IMR-90 (cell line): ENCODE data around the gene TIPARP. TPM values are rescaled to one million over a fixed set of nuclear protein-coding genes. Genes with fewer than 3 reads are reported as not detected.

Experiments used
- ATAC-seq: fragments of 200-7000 bp; cut with Tn5 transposase; 2 replicates; pipeline ENCODE4 v1.9.1; 2020; ENCODE audit warnings: low read depth, mild to moderate bottlenecking, moderate library complexity
- BruUV-seq: library from RNA; stranded (reverse); fragments of 400-500 nt; replicated peaks from 2 replicates; lab custom pipeline; 2021; lab: Mats Ljungman, UMichigan
- CTCF ChIA-PET: fragments of 300-600 bp; formaldehyde crosslinking; extraction: SDS; loops from one replicate; lab custom pipeline; 2021; ENCODE audit warnings: antibody characterized with exemption; lab: Yijun Ruan, JAX
- POLR2A ChIA-PET: fragments of 300-600 bp; sonication (Branson Sonifier 250); formaldehyde crosslinking; loops from one replicate; lab custom pipeline; 2022; ENCODE audit warnings: antibody characterized with exemption; ENCODE audit not compliant: unreplicated experiment; lab: Charles Lee
- DNase-seq: peaks from one replicate; pipeline ENCODE4 v3.0.0; 2013
- H2AFZ ChIP-seq: replicated peaks from 2 replicates; pipeline ENCODE3; 2013; ENCODE audit warnings: low read length, mild to moderate bottlenecking; ENCODE audit not compliant: poor library complexity
- H2AK5ac ChIP-seq: 2 replicates; pipeline ENCODE4 v1.6.1; 2013; ENCODE audit warnings: low read depth, low read length, inconsistent platforms
- H2AK9ac ChIP-seq: replicated peaks from 2 replicates; pipeline ENCODE3; 2013; ENCODE audit warnings: mild to moderate bottlenecking, low read depth, low read length, moderate library complexity; ENCODE audit not compliant: poor library complexity
- H2BK120ac ChIP-seq: 2 replicates; pipeline ENCODE4 v1.6.1; 2013; ENCODE audit warnings: low read depth, low read length, inconsistent platforms
- H2BK15ac ChIP-seq: 3 replicates; pipeline ENCODE4 v1.6.1; 2013; ENCODE audit warnings: low read depth, low read length, inconsistent platforms
- H2BK20ac ChIP-seq: 2 replicates; pipeline ENCODE4 v1.6.1; 2013; ENCODE audit warnings: low read depth, mild to moderate bottlenecking, inconsistent platforms, low read length, moderate library complexity
- H2BK5ac ChIP-seq: 2 replicates; pipeline ENCODE4 v1.6.1; 2013; ENCODE audit warnings: mild to moderate bottlenecking, low read depth, low read length, inconsistent platforms; ENCODE audit not compliant: poor library complexity, severe bottlenecking
- H3K14ac ChIP-seq: replicated peaks from 2 replicates; pipeline ENCODE4 v1.6.1; 2013; ENCODE audit warnings: low read depth, low read length, inconsistent platforms
- H3K18ac ChIP-seq: 2 replicates; pipeline ENCODE4 v1.6.1; 2013; ENCODE audit warnings: low read depth, low read length, control low read depth
- H3K23ac ChIP-seq: 2 replicates; pipeline ENCODE4 v1.6.1; 2013; ENCODE audit warnings: low read depth, low read length, inconsistent platforms
- H3K27ac ChIP-seq: 2 replicates; pipeline ENCODE4 v1.5.1; 2013; ENCODE audit warnings: mild to moderate bottlenecking, control low read depth, low read length; ENCODE audit not compliant: insufficient read depth
- H3K27me3 ChIP-seq: 2 replicates; pipeline ENCODE4 v1.6.1; 2013; ENCODE audit warnings: low read length; ENCODE audit not compliant: control insufficient read depth, insufficient read depth
- H3K36me3 ChIP-seq: 2 replicates; pipeline ENCODE4 v1.6.1; 2013; ENCODE audit warnings: low read length, mixed read lengths; ENCODE audit not compliant: control insufficient read depth, insufficient read depth
- H3K4ac ChIP-seq: 2 replicates; pipeline ENCODE4 v1.6.1; 2013; ENCODE audit warnings: low read depth, low read length, inconsistent platforms
- H3K4me1 ChIP-seq: 2 replicates; pipeline ENCODE4 v1.6.1; 2013; ENCODE audit warnings: low read length, mixed read lengths; ENCODE audit not compliant: control insufficient read depth, insufficient read depth
- H3K4me2 ChIP-seq: 2 replicates; pipeline ENCODE4 v1.6.1; 2013; ENCODE audit warnings: low read depth, mild to moderate bottlenecking, control low read depth, low read length, moderate library complexity
- H3K4me3 ChIP-seq: 2 replicates; pipeline ENCODE4 v1.5.1; 2013; ENCODE audit warnings: low read depth, mild to moderate bottlenecking, control low read depth, low read length, moderate library complexity; ENCODE audit not compliant: insufficient read depth
- H3K56ac ChIP-seq: 2 replicates; pipeline ENCODE4 v1.6.1; 2013; ENCODE audit warnings: low read length, inconsistent platforms; ENCODE audit not compliant: insufficient read depth; ENCODE audit errors: extremely low read depth
- H3K79me1 ChIP-seq, 2 experiments: 2 replicates each; pipeline ENCODE4 v1.6.1; 2013; ENCODE audit warnings: low read length in 2 of 2, inconsistent platforms in 1 of 2, low read depth in 1 of 2
- H3K9ac ChIP-seq: 2 replicates; pipeline ENCODE4 v1.6.1; 2013; ENCODE audit warnings: low read depth, low read length, control low read depth
- H3K9me1 ChIP-seq: 2 replicates; pipeline ENCODE4 v1.6.1; 2013; ENCODE audit warnings: low read length, inconsistent platforms; ENCODE audit not compliant: insufficient read depth
- H3K9me3 ChIP-seq: 2 replicates; pipeline ENCODE4 v1.6.1; 2013; ENCODE audit warnings: low read length; ENCODE audit not compliant: control insufficient read depth, insufficient read depth
- H4K20me1 ChIP-seq: 2 replicates; pipeline ENCODE4 v1.6.1; 2013; ENCODE audit warnings: low read length, inconsistent platforms; ENCODE audit not compliant: insufficient read depth
- H4K5ac ChIP-seq: 2 replicates; pipeline ENCODE4 v1.6.1; 2013; ENCODE audit warnings: mild to moderate bottlenecking, low read depth, low read length, control low read depth
- H4K8ac ChIP-seq, 2 experiments: 2 replicates each; pipeline ENCODE4 v1.6.1; 2013; ENCODE audit warnings: low read depth in 2 of 2, low read length in 2 of 2, control low read depth in 1 of 2, inconsistent platforms in 1 of 2
- H4K91ac ChIP-seq: 2 replicates; pipeline ENCODE4 v1.6.1; 2013; ENCODE audit warnings: low read depth, low read length, inconsistent platforms; ENCODE audit not compliant: insufficient read depth
- MXI1 ChIP-seq: IDR thresholded peaks from 2 replicates; pipeline ENCODE4 v1.6.1; 2012; ENCODE audit warnings: low read depth, mild to moderate bottlenecking, low read length, moderate library complexity, borderline replicate concordance
- SMC3 ChIP-seq: fragments of 150-350 bp; IDR thresholded peaks from 2 replicates; pipeline ENCODE4 v1.6.1; 2016; ENCODE audit warnings: low read depth, mild to moderate bottlenecking, antibody characterized with exemption, low read length, moderate library complexity
- WGBS, 2 experiments: methylation state at CpG; one replicate each; pipeline versions ENCODE4 v1.1.5 to v1.1.7; 2013; ENCODE audit warnings: missing lambda C conversion rate in 2 of 2; ENCODE audit not compliant: insufficient read length in 1 of 2; ENCODE audit errors: extremely low coverage in 2 of 2; 5-methylcytosine and 5-hydroxymethylcytosine counted together
- dilution Hi-C: fragments of 300-500 bp; cut with HindIII; formaldehyde crosslinking; loops from one replicate; pipeline ENCODE4 v1.14.3; 2018; ENCODE audit warnings: low sequenced_read_pairs; ENCODE audit not compliant: unreplicated experiment
- in situ Hi-C: fragments of 300-500 bp; cut with MboI; formaldehyde crosslinking; loops from 3 replicates; pipeline ENCODE4 v1.14.3; 2019; ENCODE audit warnings: low sequenced_read_pairs, inconsistent platforms, mixed read lengths
- intact Hi-C: fragments of 100-400 bp; cut with micrococcal nuclease; formaldehyde crosslinking; loops from 2 replicates; pipeline ENCODE4 v1.10.0; 2022
- polyA plus RNA-seq, 3 experiments: library from polyadenylated mRNA; depleted of rRNA; stranded (reverse); fragments of >200 nt; gene quantifications; 2 replicates each; pipeline ENCODE4 v1.2.3, GENCODE V29; 2012; ENCODE audit warnings: low replicate concordance in 1 of 3
- total RNA-seq: library from RNA; depleted of rRNA; stranded (reverse); fragments of >200 nt; gene quantifications from 2 replicates; pipeline ENCODE4 v1.2.3, GENCODE V29; 2012

The TIPARP gene
- total and polyA plus RNA-seq, 2 of the 4 experiments (the other 2 are of a cell fraction) = 12.6 to 70.8 TPM

- intact Hi-C loops (loop anchor here (1.0 kb wide), 1 partner anchor 8 kb away; no protein-coding TSS in a partner anchor), dilution Hi-C loops (no loop called here), in situ Hi-C loops (no loop called here)
- Histone ChIP-seq H3K9me1 (peaks cover 3% of the 10 kb centered on the region; the same call in 1 of the 2 replicates), H3K23ac (no peak overlapping the region), H3K4ac (peak overlapping the region; percentile 11; the same call in 1 of the 2 replicates), H2BK5ac (peak overlapping the region; percentile 37), H4K8ac (0 out of 4 replicates have a peak overlapping the region, but pooled peaks of 1 of the 2 experiments have one; percentile 7), H3K27me3 (no peaks in the 10 kb centered on the region), H3K36me3 (peaks cover 34% of the 10 kb centered on the region), H3K9ac (no peak overlapping the region), H3K4me1 (peaks cover 6% of the 10 kb centered on the region), H3K56ac (no peak overlapping the region), H2AFZ (no peak overlapping the region), H2BK20ac (no peak overlapping the region), H2AK5ac (no peak overlapping the region), H3K14ac (0 out of 2 replicates have a peak overlapping the region, but pooled peaks have one; percentile 10), H3K4me3 (no peak overlapping the region), H3K9me3 (no peaks in the 10 kb centered on the region), H4K5ac (no peak overlapping the region; the same call in 1 of the 2 replicates), H2BK120ac (no peak overlapping the region), H4K91ac (no peak overlapping the region), H4K20me1 (peaks cover 5% of the 10 kb centered on the region; the same call in 1 of the 2 replicates), H2BK15ac (no peak overlapping the region), H3K27ac (no peak overlapping the region), H3K79me1 (peaks cover 23 to 55% of the 10 kb centered on the region in 2 experiments), H3K18ac (no peak overlapping the region; the same call in 1 of the 2 replicates), H3K4me2 (peak overlapping the region; percentile 68; the same call in 1 of the 2 replicates), H2AK9ac (no peak overlapping the region)
- TF ChIP-seq MXI1 (no peak), SMC3 (0 out of 2 replicates have a peak, but pooled peaks have one; percentile 7)
- ChIA-PET CTCF (no interaction called here), POLR2A (no interaction called here)
- DNase-seq (peak; percentile 44), ATAC-seq (peak; percentile 64)
- WGBS, 2 experiments = no CpG with 5 or more reads among the region's 3 CpGs
- TSS peak; percentile 64 for BruUV-seq
These were observed 31.6 kb downstream of the TIPARP start for GRCh38 chr3:156705761-156706616.
